ENCODE data around the gene FDXACB1.

Gene FDXACB1

GRCh38 chr11:111841370-111842053 is 37.5 kb downstream of the FDXACB1 start:
- peak; percentile 97 for FAIRE-seq

DNA sequence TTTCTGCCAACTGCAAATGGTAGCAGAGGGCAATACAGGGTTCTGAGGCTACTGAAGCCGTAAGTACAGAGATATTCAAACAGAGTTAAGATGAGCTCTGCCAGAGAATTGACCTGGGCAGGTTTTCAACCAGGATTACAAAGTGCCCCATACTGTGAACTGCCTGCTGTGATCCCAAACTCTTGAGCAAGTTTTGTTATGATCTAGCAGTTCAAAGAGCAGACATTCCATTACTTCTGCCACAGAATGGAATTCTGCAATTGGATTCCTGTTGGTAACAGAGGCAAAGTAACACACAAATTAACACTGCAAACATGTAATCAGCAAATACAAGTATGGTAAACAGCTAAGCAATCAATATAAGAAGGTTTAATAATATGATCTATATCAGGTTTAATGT is 38.8 kb downstream of the FDXACB1 start:
- no peak for FAIRE-seq

DNA sequence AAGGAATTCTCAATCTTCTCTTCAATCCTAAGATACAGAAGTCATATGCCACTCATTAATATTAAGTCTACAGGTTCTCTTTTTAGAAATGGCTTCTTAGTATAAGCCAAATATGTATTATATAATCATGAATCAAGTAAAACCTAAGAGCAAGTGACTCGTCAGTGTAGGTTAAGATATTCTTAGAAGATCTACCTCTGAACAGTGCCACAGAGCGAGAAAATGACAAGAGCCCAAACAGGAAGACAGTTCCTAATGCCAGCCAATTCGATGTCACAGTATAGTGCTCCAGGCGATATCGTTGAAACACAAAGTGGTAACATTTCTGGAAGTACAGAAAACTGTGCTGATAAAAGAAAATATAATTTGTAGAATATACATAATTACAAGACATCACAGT is 40.9 kb downstream of the FDXACB1 start:
- FAIRE-seq: no peak

DNA sequence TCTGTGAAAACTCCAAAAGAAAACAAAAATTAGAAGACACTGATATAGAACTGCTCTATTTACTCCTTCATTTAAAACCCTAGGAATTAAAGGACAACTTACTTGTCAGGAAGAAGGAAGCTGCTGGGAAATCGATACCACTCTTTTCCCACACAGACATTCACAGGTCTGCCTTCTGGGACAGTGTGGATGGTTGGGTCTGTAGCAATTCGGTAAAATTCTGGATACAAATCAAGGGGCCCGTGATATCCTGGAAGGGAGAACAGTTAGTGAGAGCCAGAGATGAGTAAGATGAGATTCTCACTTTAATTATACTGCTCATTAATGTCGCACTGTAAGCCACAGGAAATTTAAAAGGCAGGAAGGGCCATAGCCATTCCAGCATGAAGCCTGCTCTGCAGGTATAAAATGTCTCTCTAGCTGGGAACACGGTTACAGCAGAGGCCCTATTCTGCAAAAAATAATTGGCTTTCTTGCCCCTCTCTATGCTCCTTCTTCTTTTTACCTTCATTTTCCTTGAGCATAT is 41.5 kb downstream of the FDXACB1 start:
- no peak for FAIRE-seq

- no peak for FAIRE-seq
Observed at GRCh38 chr11:111836721-111837120, 42.2 kb downstream of the FDXACB1 start.

DNA sequence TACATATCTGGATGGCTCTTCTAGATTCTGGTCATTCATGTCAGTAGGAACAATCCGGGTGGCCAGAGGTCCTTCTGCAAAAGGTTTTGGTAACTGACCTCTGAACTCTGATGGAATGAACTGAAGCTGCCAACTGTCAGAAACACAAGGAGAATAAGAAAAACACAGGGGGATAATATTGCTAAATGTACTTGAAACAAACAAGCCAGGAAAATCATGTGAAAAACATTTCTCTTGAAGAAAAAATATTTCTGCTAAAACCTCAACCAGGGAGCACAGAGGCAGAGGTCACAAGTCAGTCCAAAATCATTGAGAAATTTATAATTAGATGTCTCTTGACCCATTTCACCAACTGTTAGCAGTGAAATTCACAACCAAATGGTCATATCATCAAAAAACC is 42.8 kb downstream of the FDXACB1 start:
- FAIRE-seq: no peak

DNA sequence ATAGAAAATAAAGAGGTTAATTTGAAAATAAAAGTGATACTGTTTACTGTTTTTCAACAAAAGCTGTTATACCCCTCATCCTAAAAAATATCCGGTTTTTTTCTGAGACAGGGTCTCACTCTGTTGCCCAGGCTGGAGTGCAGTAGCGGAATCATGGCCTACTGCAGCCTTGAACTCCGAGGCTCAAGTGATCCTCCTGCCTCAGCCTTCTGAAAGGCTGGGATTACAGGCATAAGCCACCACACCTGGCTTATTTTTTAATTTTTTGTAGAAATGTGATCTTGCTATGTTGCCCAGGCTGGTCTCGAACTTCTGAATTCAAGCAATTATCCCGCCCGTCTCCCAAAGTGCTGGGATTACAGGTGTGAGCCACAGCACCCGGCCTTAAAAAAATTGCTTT is 43.3 kb downstream of the FDXACB1 start:
- no peak for FAIRE-seq

DNA sequence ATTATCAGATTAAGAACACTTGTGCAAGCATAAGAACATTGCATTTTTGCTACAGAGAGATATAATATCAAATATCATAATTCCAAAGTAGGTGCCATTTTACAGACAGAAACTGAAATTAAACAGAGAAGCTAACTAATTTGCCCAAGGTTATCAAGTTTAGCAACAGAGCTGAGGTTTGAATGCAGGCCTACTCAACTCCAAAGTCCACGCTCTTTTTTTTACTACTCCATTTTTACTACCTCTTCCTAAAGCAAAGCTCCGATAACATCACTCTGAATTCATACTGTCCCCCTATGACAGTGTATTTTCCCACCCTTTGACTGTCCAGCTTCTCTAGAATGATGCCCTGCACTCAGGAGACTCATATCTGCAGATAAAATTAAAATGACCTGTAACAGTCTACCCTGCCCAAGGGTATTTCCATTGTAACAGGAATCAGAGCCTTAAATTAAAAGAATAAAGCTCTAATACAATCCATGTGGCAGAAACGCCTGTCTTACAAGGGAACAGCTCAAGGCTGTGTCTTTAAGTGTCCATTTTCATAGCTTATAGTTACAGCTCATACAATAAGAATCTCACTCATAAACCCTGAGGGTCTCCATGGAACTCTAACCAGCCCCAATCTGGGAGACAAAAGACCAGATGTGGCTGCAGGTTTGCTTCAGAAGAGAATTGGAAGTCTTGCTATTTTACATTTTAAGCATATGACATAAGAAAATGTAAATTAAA is 44.4 kb downstream of the FDXACB1 start:
- FAIRE-seq: no peak

- no peak for FAIRE-seq
Observed at GRCh38 chr11:111833524-111833923, 45.4 kb downstream of the FDXACB1 start.

GRCh38 chr11:111829185-111829968 is 49.6 kb downstream of the FDXACB1 start:
- no peak for FAIRE-seq

DNA sequence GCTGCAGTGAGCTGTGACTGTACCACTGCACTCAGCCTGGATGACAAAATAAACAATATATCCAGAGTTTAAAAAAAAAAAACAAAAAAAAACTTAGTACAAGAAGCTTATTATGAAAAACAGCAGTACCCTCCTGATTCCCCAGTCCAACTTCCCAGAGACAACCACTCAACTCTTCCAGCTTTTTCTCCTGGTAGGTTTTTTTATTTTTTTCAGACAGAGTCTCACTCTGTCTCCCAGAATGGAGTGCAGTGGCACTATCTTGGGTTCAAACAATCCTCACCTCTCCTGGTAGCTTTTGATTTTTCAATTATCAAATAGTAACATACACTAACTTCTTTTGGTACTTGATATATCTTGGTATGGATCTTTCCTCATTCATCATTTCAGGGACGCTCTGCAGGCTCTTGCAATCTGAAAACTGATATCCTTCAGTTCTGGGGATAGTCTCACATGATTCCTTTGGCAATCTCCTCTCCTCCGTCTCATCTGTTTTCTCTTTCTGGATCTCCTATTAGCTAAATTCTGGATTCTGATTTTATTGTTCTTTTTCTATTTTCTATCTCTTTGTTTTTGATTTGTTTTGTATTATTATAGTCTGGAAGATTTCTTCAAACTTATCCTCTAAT is 52.5 kb downstream of the FDXACB1 start:
- FAIRE-seq: no peak
